Osteocyte (in vitro differentiated cells): Measurements from ENCODE around the gene FARS2. TPM values are rescaled to one million over a fixed set of nuclear protein-coding genes. Genes with fewer than 3 reads are reported as not detected.

Experiments used
- DNase-seq: peaks from one replicate; pipeline ENCODE4 v3.0.0; 2021; ENCODE audit warnings: mixed read lengths; ENCODE audit not compliant: unreplicated experiment; ENCODE audit errors: extremely low spot score
- H3K27ac Mint-ChIP-seq: one replicate; pipeline ENCODE4 v1.8.0; 2021; ENCODE audit warnings: mild to moderate bottlenecking, mixed read lengths; ENCODE audit not compliant: unreplicated experiment
- H3K27me3 Mint-ChIP-seq: one replicate; pipeline ENCODE4 v1.8.0; 2021; ENCODE audit warnings: mixed read lengths; ENCODE audit not compliant: unreplicated experiment
- H3K36me3 Mint-ChIP-seq: one replicate; pipeline ENCODE4 v1.8.0; 2021; ENCODE audit warnings: mixed read lengths; ENCODE audit not compliant: unreplicated experiment
- H3K4me1 Mint-ChIP-seq: one replicate; pipeline ENCODE4 v1.8.0; 2021; ENCODE audit warnings: mixed read lengths; ENCODE audit not compliant: unreplicated experiment
- H3K4me3 Mint-ChIP-seq: one replicate; pipeline ENCODE4 v1.8.0; 2021; ENCODE audit warnings: mild to moderate bottlenecking, moderate library complexity, mixed read lengths; ENCODE audit not compliant: unreplicated experiment
- H3K9me3 Mint-ChIP-seq: one replicate; pipeline ENCODE4 v1.8.0; 2021; ENCODE audit warnings: mixed read lengths; ENCODE audit not compliant: unreplicated experiment
- total RNA-seq: library from RNA; stranded (reverse); gene quantifications from 2 replicates; pipeline ENCODE4 v1.2.1, GENCODE V29; 2021
- TF ChIP-seq, protein P1 (sequence below): fragments of 200-600 bp; sonication (generic); IDR thresholded peaks from 2 replicates; pipeline ENCODE4 v1.5.0; 2021; ENCODE audit warnings: antibody characterized with exemption, mild to moderate bottlenecking, moderate library complexity

FARS2 gene
- total RNA-seq, 1 donor from 2014 or later = 17.4 TPM

DNA sequence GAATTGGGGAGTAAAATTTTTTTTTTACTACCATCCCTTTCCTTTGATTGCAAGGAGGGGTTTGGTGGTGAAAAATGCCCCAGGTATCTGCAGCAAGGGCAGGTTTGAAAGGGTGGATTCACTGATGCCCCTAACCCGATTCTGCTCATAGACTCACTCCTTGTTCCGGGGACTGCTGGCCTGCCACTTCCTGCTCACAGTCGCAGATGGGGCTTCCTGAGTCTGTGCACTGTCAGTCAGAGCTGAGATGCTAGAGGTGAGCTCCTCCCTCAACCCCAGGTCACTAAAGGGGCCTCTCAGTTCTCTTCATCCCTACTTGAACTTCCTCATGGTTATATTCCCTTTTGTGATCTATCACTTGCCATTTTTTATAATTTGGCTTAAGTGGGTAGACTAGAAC, 357.9 kb downstream of the FARS2 start:
- H3K4me3 Mint-ChIP-seq = no peak overlapping the region
- H3K4me1 Mint-ChIP-seq = no peaks in the 10 kb centered on the region
- H3K27ac Mint-ChIP-seq = no peak overlapping the region
- no peak for DNase-seq
- TF ChIP-seq, protein P1, sequence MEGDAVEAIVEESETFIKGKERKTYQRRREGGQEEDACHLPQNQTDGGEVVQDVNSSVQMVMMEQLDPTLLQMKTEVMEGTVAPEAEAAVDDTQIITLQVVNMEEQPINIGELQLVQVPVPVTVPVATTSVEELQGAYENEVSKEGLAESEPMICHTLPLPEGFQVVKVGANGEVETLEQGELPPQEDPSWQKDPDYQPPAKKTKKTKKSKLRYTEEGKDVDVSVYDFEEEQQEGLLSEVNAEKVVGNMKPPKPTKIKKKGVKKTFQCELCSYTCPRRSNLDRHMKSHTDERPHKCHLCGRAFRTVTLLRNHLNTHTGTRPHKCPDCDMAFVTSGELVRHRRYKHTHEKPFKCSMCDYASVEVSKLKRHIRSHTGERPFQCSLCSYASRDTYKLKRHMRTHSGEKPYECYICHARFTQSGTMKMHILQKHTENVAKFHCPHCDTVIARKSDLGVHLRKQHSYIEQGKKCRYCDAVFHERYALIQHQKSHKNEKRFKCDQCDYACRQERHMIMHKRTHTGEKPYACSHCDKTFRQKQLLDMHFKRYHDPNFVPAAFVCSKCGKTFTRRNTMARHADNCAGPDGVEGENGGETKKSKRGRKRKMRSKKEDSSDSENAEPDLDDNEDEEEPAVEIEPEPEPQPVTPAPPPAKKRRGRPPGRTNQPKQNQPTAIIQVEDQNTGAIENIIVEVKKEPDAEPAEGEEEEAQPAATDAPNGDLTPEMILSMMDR = no peak
- H3K27me3 Mint-ChIP-seq = no peaks in the 10 kb centered on the region
- H3K36me3 Mint-ChIP-seq = peaks cover 12% of the 10 kb centered on the region
- H3K9me3 Mint-ChIP-seq = peaks cover 9% of the 10 kb centered on the region

GRCh38 chr6:5622276-5623005, 361.1 kb downstream of the FARS2 start:
- TF ChIP-seq, protein P1 = no peak
- DNase-seq = no peak
- no peaks in the 10 kb centered on the region for H3K4me1 Mint-ChIP-seq
- peaks cover 2% of the 10 kb centered on the region for H3K36me3 Mint-ChIP-seq
- no peaks in the 10 kb centered on the region for H3K9me3 Mint-ChIP-seq
- H3K27me3 Mint-ChIP-seq = no peaks in the 10 kb centered on the region
- no peak overlapping the region for H3K27ac Mint-ChIP-seq
- no peak overlapping the region for H3K4me3 Mint-ChIP-seq

DNA sequence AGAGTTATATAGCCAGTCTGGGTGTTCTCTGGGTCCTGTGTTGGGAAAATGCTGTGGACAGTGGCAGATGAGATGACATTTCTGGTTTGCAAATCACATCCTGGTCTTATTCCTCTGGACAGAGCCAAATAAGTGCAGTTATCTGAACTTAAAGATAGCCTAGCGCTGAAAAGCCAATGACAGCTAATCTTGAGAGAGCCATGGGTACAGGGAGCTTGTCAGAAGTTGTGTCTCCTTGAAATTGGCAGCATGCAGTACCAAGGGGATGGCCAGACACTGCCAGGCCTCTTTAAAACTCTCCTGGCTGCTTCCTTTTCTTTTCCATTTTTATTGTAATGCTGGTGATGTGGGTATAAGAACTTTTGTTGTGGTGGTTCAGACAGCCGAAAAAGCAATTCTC, 362.5 kb downstream of the FARS2 start:
- no peak overlapping the region for H3K27ac Mint-ChIP-seq
- H3K27me3 Mint-ChIP-seq = no peaks in the 10 kb centered on the region
- H3K4me1 Mint-ChIP-seq = no peaks in the 10 kb centered on the region
- H3K36me3 Mint-ChIP-seq = peaks cover 2% of the 10 kb centered on the region
- H3K4me3 Mint-ChIP-seq = no peak overlapping the region
- no peaks in the 10 kb centered on the region for H3K9me3 Mint-ChIP-seq
- TF ChIP-seq, protein P1 = no peak
- DNase-seq = no peak

- Mint-ChIP-seq H3K27ac (no peak overlapping the region), H3K4me1 (no peaks in the 10 kb centered on the region), H3K36me3 (peaks cover 2% of the 10 kb centered on the region), H3K4me3 (no peak overlapping the region), H3K9me3 (no peaks in the 10 kb centered on the region), H3K27me3 (no peaks in the 10 kb centered on the region)
- TF ChIP-seq, protein P1 = no peak
- no peak for DNase-seq
Measured at GRCh38 chr6:5624256-5624655, 362.9 kb downstream of the FARS2 start.

GRCh38 chr6:5626727-5627426, 365.6 kb downstream of the FARS2 start:
- no peak for DNase-seq
- Mint-ChIP-seq H3K27ac (no peak overlapping the region), H3K27me3 (no peaks in the 10 kb centered on the region), H3K4me3 (no peak overlapping the region), H3K36me3 (no peaks in the 10 kb centered on the region), H3K4me1 (no peaks in the 10 kb centered on the region), H3K9me3 (no peaks in the 10 kb centered on the region)
- TF ChIP-seq, protein P1 = no peak
